Upper lobe of right lung (tissue), 1 donor: ENCODE data around the gene TBC1D12. TPM values are rescaled to one million over a fixed set of nuclear protein-coding genes. Genes with fewer than 3 reads are reported as not detected.

Source experiments
- ATAC-seq: fragments of 200-7000 bp; cut with Tn5 transposase; one replicate; pipeline ENCODE4 v1.9.1; 2020; ENCODE audit warnings: mild to moderate bottlenecking, moderate library complexity
- DNase-seq: peaks from one replicate; pipeline ENCODE4 v3.0.0-alpha.2; 2020
- H3K27ac ChIP-seq: fragments of 200-600 bp; one replicate; pipeline ENCODE4 v1.8.0; 2022
- H3K27me3 ChIP-seq: fragments of 200-600 bp; one replicate; pipeline ENCODE4 v1.8.0; 2022; ENCODE audit warnings: mild to moderate bottlenecking
- H3K36me3 ChIP-seq: fragments of 200-600 bp; one replicate; pipeline ENCODE4 v1.8.0; 2022
- H3K4me1 ChIP-seq: fragments of 200-600 bp; one replicate; pipeline ENCODE4 v1.8.0; 2022
- H3K4me3 ChIP-seq: fragments of 200-600 bp; one replicate; pipeline ENCODE4 v1.8.0; 2022; ENCODE audit warnings: mild to moderate bottlenecking
- H3K9me3 ChIP-seq: fragments of 200-600 bp; one replicate; pipeline ENCODE4 v1.8.0; 2022
- intact Hi-C: fragments of 100-400 bp; cut with DNase I; formaldehyde crosslinking; loops from one replicate; pipeline ENCODE4 v1.11.0; 2022
- total RNA-seq: library from RNA; stranded (reverse); fragmentation: NEBNext Ultra II Directional; extraction: Animal tissue kit (Norgen Biotek cat#: 25700); gene quantifications from one replicate; pipeline ENCODE4 v1.2.1, GENCODE V29; 2021
- TF ChIP-seq, protein P1 (sequence below): fragments of 200-600 bp; IDR thresholded peaks from one replicate; pipeline ENCODE4 v1.8.0; 2022; ENCODE audit warnings: antibody characterized with exemption
- donor health status: DM: no; HTN: yes; CAD: no; lungs with severe emphysema.

TBC1D12 gene
- total RNA-seq, 1 donor from 2014 or later = 11.1 TPM

DNA sequence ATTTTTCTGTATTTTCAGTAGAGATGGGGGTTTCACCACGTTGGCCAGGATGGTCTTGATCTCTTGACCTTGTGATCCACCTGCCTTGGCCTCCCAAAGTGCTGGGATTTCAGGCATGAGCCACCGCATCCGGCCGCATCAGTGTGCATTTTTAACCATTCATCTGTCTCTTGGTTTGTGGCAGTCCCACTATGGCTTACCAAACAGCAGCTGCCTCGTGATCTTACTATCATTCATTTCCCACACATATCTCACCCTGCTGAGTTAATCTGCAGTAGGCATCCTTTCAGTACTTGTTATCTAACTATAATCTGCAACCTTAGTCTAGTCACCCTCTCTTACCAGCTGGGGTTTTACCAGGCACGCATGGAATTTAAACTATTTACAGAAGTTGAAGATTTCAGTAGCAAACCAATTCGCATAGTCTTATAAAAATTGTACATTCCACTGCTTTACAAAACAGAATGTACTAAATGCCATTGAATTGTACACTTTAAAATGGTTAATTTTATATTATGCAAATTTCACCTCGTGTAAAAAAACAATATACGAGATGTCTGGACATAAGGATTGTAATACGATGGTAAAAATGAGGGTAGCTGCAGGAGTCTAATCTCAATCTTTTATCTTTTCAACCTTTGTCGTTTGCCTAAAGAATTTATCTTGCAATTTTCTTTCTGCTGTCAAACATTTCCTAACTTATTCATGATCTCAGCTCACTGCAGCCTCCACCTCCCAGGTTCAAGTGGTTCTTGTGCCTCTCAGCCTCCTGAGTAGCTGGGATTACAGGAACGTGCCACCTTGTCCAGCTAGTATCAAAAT is 4.6 kb upstream of the TBC1D12 start:
- TF ChIP-seq, protein P1, sequence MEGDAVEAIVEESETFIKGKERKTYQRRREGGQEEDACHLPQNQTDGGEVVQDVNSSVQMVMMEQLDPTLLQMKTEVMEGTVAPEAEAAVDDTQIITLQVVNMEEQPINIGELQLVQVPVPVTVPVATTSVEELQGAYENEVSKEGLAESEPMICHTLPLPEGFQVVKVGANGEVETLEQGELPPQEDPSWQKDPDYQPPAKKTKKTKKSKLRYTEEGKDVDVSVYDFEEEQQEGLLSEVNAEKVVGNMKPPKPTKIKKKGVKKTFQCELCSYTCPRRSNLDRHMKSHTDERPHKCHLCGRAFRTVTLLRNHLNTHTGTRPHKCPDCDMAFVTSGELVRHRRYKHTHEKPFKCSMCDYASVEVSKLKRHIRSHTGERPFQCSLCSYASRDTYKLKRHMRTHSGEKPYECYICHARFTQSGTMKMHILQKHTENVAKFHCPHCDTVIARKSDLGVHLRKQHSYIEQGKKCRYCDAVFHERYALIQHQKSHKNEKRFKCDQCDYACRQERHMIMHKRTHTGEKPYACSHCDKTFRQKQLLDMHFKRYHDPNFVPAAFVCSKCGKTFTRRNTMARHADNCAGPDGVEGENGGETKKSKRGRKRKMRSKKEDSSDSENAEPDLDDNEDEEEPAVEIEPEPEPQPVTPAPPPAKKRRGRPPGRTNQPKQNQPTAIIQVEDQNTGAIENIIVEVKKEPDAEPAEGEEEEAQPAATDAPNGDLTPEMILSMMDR = no peak
- no peak overlapping the region for H3K4me3 ChIP-seq

DNA sequence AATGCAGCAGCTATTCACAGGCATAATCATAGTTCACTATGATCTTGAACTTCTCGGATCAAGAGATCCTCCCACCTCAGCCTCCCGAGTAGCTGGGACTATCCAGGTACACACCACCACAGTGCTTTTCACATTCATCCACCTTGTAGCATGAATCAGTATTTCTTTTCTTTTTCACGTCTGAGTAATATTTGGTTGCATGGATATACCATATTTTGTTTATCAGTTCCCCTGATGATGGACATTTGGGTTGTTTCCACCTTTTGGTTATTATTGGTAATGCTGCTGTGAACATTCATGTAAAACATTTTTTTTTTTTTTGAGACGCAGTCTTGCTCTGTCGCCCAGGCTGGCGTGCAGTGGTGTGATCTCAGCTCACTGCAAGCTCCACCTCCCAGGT is 3.6 kb upstream of the TBC1D12 start:
- no peak overlapping the region for H3K4me3 ChIP-seq
- DNase-seq = no peak
- ATAC-seq = no peak
- no peaks in the 10 kb centered on the region for H3K36me3 ChIP-seq
- intact Hi-C loops = no loop called here
- no peaks in the 10 kb centered on the region for H3K4me1 ChIP-seq
- TF ChIP-seq, protein P1 = no peak
- no peak overlapping the region for H3K27ac ChIP-seq
- H3K27me3 ChIP-seq = peaks cover 7% of the 10 kb centered on the region
- H3K9me3 ChIP-seq = no peaks in the 10 kb centered on the region

More for the DNA sequence above, 4.6 kb upstream of the TBC1D12 start:
- intact Hi-C loops = no loop called here
- no peak overlapping the region for H3K27ac ChIP-seq
- no peak for ATAC-seq
- H3K9me3 ChIP-seq = no peaks in the 10 kb centered on the region
- no peak for DNase-seq
- H3K36me3 ChIP-seq = no peaks in the 10 kb centered on the region
- peaks cover 7% of the 10 kb centered on the region for H3K27me3 ChIP-seq
- no peaks in the 10 kb centered on the region for H3K4me1 ChIP-seq

DNA sequence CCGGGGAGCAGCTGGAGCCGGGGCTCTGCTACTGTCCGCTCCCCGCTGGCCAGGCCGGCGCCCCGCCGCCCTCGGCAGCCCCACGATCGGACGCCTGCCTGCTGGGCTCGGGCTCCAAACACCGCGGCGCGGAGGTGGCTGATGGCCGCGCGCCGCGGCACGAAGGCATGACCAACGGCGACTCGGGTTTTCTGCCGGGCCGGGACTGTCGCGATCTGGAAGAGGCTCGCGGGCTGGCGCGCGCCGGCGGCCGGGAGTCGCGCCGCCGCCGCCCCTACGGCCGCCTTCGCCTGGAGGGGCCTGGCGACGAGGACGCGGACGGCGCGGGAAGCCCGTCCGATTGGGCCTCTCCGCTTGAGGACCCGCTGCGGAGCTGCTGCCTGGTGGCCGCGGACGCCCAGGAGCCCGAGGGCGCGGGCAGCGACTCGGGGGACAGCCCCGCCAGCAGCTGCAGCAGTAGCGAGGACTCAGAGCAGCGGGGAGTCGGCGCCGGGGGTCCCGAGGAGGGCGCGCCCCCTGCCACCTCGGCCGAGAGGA is 570 bp downstream of the TBC1D12 start:
- ATAC-seq (peak; percentile 59), DNase-seq (peak; percentile 73)
- Histone ChIP-seq H3K9me3 (no peaks in the 10 kb centered on the region), H3K4me3 (peak overlapping the region; percentile 77), H3K4me1 (peaks cover 19% of the 10 kb centered on the region), H3K36me3 (no peaks in the 10 kb centered on the region), H3K27me3 (peaks cover 7% of the 10 kb centered on the region), H3K27ac (peak overlapping the region; percentile 91)
- TF ChIP-seq, protein P1 = no peak
- intact Hi-C loops = no loop called here

DNA sequence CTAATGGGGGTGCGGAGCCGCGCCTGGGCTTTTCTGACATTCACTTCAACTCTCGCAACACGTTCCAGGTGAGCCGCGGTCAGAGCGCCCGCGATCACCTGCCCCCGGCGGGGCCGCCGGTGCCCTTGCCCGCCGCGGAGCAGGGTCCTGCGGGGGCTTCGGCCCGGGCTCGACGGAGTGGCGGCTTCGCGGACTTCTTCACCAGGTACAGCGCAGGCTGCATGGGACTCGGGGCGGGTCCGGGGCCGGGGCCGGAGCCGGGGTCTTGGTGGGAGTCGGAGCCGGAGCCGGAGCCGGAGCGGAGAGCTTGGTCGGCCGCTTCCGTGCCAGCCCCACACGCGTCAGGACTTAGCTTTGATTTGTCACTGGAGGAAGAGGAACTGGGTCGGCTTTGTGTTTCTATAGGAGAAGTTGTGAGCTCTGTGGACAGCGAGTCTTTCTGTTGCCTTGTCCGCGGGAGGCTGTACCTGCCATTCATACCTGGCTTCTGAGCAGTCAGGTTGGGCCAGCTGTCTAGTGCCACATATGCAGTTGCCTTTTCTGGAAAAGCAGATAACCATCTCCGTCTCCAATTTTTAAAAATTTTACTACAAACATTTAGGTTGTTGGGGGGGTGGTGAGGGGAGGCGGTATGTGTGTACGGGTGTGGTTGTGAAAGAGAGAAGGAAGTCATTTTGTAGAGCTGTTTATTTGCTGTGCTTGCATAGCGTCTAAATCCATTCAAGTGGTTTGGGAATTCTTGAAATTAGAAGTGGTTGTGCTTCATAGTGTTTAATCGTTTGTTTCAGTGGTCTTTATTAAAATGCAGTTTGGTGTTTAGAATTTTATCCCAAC is 1.3 kb downstream of the TBC1D12 start:
- DNase-seq (peak; percentile 83), ATAC-seq (peak; percentile 71)
- TF ChIP-seq, protein P1 = no peak
- Histone ChIP-seq H3K27ac (peak overlapping the region; percentile 91), H3K9me3 (no peaks in the 10 kb centered on the region), H3K4me3 (peak overlapping the region; percentile 77), H3K4me1 (peaks cover 20% of the 10 kb centered on the region), H3K36me3 (no peaks in the 10 kb centered on the region), H3K27me3 (peaks cover 4% of the 10 kb centered on the region)
- intact Hi-C loops = no loop called here

DNA sequence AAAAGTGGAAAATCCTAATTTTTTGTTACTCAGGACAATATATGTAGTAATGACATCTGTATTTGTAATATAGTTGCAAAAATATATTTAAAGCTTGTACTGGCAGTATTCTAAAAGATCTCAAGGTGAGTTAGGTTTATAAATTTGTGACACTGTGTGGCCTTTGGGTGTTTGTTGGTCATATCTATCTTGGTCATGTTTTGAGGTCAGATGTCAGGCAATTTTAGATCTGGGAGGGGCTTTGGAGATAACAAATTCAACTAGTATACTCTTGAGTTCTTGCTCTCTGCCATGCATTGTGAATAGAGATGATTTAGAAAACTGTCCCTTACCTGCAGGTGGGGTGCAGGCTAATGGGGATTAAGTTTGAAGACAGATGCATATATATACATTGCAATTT is 3.1 kb downstream of the TBC1D12 start:
- H3K27ac ChIP-seq = no peak overlapping the region
- no peaks in the 10 kb centered on the region for H3K27me3 ChIP-seq
- DNase-seq = no peak
- H3K9me3 ChIP-seq = no peaks in the 10 kb centered on the region
- no peak overlapping the region for H3K4me3 ChIP-seq
- TF ChIP-seq, protein P1 = no peak
- intact Hi-C loops = no loop called here
- no peaks in the 10 kb centered on the region for H3K36me3 ChIP-seq
- ATAC-seq = no peak
- H3K4me1 ChIP-seq = peaks cover 20% of the 10 kb centered on the region
